Measurements from ENCODE around the gene B3GAT1.
"Not testable (repeated sequence)": the region's sequence is repeated elsewhere in the genome, so short reads cannot be mapped to it uniquely, and the experiment has no call there.

B3GAT1 gene

DNA sequence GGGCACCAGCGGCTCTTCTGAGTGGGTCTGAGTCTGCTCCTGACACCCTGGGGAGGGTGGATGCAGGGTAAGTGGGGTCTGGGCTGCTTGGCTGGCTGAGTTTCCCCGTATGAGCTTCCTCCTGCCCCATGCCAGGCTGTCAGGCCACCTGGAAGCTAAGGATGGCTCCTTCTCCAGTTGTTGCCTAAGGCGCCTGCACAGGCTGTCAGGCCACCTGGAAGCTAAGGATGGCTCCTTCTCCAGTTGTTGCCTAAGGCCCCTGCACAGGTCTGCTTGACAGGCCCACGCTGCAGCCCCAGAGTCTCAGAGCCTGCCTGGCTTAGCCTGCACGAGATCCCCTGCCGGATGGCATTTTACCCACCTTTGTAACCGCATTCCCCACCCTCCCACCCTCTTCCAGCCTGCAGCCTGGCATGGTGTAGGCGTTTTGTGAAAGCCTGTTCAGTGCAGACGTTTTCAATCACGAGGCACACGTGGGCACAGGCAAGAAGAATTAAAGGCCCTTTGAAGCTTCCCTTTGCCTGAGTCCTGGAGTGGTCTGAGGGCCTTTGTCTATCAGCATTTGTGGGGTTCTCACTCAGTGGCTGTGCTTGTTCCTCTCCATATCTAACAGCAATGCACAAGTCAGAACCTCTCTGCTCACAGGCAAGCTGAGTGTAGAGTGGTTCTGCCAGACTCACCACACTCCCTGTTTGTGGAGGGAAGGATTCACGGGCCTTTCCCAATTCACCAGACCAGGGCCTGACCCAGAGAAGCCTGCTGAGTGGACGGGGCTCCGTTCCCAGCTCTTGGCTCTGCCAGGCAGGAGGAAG, 40.2 kb upstream of the B3GAT1 start:
- no peaks in the 10 kb centered on the region for H3K4me1 ChIP-seq (ENCODE audit: control insufficient read depth, low read depth, low read length)
- no peak overlapping the region for H3K4me3 ChIP-seq (ENCODE audit: low read length)
- no peaks in the 10 kb centered on the region for H3K36me3 ChIP-seq (ENCODE audit: control insufficient read depth, low read depth, low read length)
- H3K27me3 ChIP-seq (ENCODE audit: control insufficient read depth, insufficient read depth, low read length), result no peaks in the 10 kb centered on the region
- no peak overlapping the region for H3K9ac ChIP-seq (ENCODE audit: low read length)
- H3K9me3 ChIP-seq (ENCODE audit: control insufficient read depth, low read depth, low read length), result no peaks in the 10 kb centered on the region
- H3K27ac ChIP-seq (ENCODE audit: low read length), result no peak overlapping the region

DNA sequence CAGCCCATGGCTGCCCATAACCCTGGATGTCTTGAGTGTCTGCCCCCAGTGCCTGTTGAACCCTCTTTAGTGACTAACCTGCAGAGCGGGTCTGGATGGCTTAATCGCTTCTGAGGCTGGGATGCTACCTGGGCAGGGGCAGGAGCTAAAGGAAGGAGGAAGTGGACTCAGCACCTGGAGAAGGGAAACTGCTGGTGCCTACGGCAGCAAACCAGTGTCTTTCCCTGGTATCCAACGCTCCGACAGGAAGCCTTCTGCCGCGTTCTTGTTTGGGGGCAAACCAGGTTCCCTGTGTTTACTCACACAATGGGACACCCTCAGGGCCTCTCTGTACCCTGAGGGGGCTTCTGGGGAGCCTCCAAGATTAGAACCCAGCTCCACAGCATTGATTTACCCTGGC, 38.1 kb upstream of the B3GAT1 start:
- H3K27ac ChIP-seq (ENCODE audit: low read length), result no peak overlapping the region
- H3K4me1 ChIP-seq (ENCODE audit: control insufficient read depth, low read depth, low read length), result no peaks in the 10 kb centered on the region
- H3K27me3 ChIP-seq (ENCODE audit: control insufficient read depth, insufficient read depth, low read length), result no peaks in the 10 kb centered on the region
- no peak overlapping the region for H3K4me3 ChIP-seq (ENCODE audit: low read length)
- no peak overlapping the region for H3K9ac ChIP-seq (ENCODE audit: low read length)
- H3K36me3 ChIP-seq (ENCODE audit: control insufficient read depth, low read depth, low read length), result no peaks in the 10 kb centered on the region
- no peaks in the 10 kb centered on the region for H3K9me3 ChIP-seq (ENCODE audit: control insufficient read depth, low read depth, low read length)

DNA sequence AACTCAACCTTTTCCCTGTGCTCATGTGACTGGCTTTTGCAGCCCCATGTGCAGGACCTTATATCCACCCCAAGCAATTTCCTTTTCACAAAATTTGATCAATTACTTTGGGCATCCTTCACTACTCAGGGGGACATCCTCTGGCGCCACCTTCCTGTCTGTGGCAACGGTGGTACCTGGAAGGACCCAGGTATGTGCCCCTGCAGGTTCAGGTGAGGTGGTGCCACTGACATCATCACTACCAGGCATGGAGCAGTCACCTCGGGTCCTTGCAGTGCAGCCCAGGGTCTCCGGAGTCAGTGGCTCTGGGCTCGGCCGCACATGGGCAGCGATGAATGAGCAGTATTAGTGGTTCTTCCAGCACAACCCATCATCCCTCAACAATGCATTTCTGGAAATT, 37.7 kb upstream of the B3GAT1 start:
- H3K27ac ChIP-seq (ENCODE audit: low read length), result no peak overlapping the region
- H3K36me3 ChIP-seq (ENCODE audit: control insufficient read depth, low read depth, low read length), result no peaks in the 10 kb centered on the region
- H3K9ac ChIP-seq (ENCODE audit: low read length), result no peak overlapping the region
- H3K9me3 ChIP-seq (ENCODE audit: control insufficient read depth, low read depth, low read length), result no peaks in the 10 kb centered on the region
- no peaks in the 10 kb centered on the region for H3K27me3 ChIP-seq (ENCODE audit: control insufficient read depth, insufficient read depth, low read length)
- H3K4me3 ChIP-seq (ENCODE audit: low read length), result no peak overlapping the region
- no peaks in the 10 kb centered on the region for H3K4me1 ChIP-seq (ENCODE audit: control insufficient read depth, low read depth, low read length)

DNA sequence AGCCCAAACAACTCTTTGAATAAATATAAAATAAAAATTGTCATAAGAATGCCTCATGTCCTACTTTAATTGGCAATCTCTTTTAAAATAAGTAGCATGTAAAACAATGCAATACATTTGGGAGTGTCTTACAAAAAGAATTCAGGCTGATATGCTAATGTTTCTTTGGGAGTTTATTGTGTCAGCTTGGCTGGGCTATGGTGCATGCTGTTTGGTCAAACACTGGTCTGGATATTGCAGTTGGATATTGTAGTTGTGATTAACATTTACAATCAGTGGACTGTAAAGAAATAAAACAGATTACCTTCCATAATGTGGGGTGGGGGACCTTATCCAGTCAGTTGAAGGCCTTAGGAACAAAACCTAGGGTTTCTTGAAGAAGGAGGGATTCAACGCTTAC, 37.0 kb upstream of the B3GAT1 start:
- Histone ChIP-seq H3K27ac (ENCODE audit: low read length) (no peak overlapping the region), H3K4me3 (ENCODE audit: low read length) (no peak overlapping the region), H3K4me1 (ENCODE audit: control insufficient read depth, low read depth, low read length) (no peaks in the 10 kb centered on the region), H3K9ac (ENCODE audit: low read length) (no peak overlapping the region), H3K27me3 (ENCODE audit: control insufficient read depth, insufficient read depth, low read length) (no peaks in the 10 kb centered on the region), H3K36me3 (ENCODE audit: control insufficient read depth, low read depth, low read length) (no peaks in the 10 kb centered on the region), H3K9me3 (ENCODE audit: control insufficient read depth, low read depth, low read length) (no peaks in the 10 kb centered on the region)

DNA sequence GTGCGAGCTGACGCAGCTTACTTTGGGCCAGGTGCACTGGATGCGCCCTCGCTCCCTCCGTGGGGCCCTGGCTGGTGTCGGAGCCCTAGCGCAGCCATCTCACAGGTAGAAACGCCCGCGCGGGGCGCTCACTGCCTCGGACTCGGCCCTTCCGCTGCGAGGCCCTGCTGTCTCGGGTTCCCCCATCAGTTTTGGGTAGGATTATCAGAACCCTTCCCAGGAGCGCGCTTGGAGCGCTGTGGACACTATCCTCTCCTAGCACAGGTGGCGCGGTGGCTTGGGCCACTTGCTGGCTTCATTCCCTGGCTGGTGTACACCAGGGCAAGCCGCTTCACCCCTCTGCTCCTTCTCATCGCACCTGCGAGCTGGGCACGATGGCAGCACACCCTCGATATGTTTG, 35.7 kb upstream of the B3GAT1 start:
- no peaks in the 10 kb centered on the region for H3K9me3 ChIP-seq (ENCODE audit: control insufficient read depth, low read depth, low read length)
- no peak overlapping the region for H3K9ac ChIP-seq (ENCODE audit: low read length)
- no peaks in the 10 kb centered on the region for H3K36me3 ChIP-seq (ENCODE audit: control insufficient read depth, low read depth, low read length)
- H3K4me3 ChIP-seq (ENCODE audit: low read length), result no peak overlapping the region
- H3K27ac ChIP-seq (ENCODE audit: low read length), result no peak overlapping the region
- H3K27me3 ChIP-seq (ENCODE audit: control insufficient read depth, insufficient read depth, low read length), result no peaks in the 10 kb centered on the region
- H3K4me1 ChIP-seq (ENCODE audit: control insufficient read depth, low read depth, low read length), result no peaks in the 10 kb centered on the region

DNA sequence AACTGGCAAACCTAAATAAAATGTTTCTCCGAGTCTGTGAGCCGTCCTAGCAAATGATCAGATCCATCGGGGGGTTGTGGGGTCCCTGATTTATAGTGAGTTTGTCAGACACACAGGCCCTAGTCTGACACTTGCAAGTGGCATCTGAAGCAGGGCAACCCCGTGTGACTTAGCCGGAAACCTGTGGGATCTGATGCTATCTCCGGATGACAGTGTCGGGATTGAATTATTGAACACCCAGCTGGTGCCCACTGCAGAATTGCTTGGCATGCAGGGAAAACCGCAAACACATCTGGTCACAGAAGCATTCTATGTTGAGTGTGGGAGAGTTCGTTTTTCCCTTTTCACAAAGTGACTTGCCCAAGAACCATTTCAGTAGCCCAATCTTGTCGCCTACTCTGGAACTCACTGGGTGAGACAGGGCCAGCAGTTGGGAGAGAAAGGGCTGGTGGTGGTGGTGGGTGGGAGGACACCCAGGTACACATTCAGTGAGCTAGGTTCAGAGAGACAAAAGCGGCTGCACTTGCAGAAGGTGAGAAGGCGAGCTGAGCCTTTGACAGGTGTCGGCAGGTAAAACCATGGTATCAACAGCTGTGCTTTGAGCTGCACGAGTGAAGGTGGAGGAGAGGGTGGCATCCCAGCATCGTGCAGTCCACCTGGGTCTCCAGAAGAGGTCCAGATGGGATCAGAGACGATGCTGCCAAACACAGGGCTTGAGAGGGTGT, 33.7 kb upstream of the B3GAT1 start:
- H3K36me3 ChIP-seq (ENCODE audit: control insufficient read depth, low read depth, low read length), result no peaks in the 10 kb centered on the region
- no peaks in the 10 kb centered on the region for H3K9me3 ChIP-seq (ENCODE audit: control insufficient read depth, low read depth, low read length)
- no peaks in the 10 kb centered on the region for H3K4me1 ChIP-seq (ENCODE audit: control insufficient read depth, low read depth, low read length)
- H3K27me3 ChIP-seq (ENCODE audit: control insufficient read depth, insufficient read depth, low read length), result no peaks in the 10 kb centered on the region
- no peak overlapping the region for H3K9ac ChIP-seq (ENCODE audit: low read length)
- no peak overlapping the region for H3K27ac ChIP-seq (ENCODE audit: low read length)
- H3K4me3 ChIP-seq (ENCODE audit: low read length), result no peak overlapping the region

DNA sequence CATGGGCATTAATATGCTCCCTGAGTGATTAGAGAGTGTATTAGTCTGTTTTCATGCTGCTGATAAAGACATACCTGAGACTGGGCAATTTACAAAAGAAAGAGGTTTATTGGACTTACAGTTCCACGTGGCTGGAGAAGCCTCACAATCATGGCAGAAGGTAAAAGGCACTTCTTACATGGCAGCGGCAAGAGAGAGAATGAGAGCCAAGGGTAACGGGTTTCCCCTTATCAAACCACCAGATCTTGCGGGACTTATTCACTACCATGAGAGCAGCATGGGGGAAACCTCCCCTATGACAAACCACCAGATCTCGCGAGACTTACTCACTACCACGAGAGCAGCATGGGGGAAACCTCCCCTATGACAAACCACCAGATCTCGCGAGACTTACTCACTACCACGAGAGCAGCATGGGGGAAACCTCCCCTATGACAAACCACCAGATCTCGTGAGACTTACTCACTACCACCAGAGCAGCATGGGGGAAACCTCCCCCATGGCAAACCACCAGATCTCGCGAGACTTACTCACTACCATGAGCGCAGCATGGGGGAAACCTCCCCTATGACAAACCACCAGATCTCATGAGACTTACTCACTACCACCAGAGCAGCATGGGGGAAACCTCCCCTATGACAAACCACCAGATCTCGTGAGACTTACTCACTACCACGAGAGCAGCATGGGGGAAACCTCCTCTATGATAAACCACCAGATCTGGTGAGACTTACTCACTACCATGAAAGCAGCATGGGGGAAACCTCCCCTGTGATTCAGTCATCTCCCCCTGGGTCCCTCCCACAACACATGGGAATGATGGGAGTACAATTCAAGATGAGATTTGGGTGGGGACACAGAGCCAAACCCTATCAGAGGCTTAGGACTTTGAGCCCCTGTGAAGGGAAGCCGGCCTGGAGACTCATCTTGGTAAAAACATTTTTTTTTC, 32.4 kb upstream of the B3GAT1 start:
- H3K36me3 ChIP-seq (ENCODE audit: control insufficient read depth, low read depth, low read length); H3K9ac ChIP-seq (ENCODE audit: low read length); H3K27ac ChIP-seq (ENCODE audit: low read length); H3K4me1 ChIP-seq (ENCODE audit: control insufficient read depth, low read depth, low read length); H3K4me3 ChIP-seq (ENCODE audit: low read length); H3K9me3 ChIP-seq (ENCODE audit: control insufficient read depth, low read depth, low read length); H3K27me3 ChIP-seq (ENCODE audit: control insufficient read depth, insufficient read depth, low read length): not testable (repeated sequence)

DNA sequence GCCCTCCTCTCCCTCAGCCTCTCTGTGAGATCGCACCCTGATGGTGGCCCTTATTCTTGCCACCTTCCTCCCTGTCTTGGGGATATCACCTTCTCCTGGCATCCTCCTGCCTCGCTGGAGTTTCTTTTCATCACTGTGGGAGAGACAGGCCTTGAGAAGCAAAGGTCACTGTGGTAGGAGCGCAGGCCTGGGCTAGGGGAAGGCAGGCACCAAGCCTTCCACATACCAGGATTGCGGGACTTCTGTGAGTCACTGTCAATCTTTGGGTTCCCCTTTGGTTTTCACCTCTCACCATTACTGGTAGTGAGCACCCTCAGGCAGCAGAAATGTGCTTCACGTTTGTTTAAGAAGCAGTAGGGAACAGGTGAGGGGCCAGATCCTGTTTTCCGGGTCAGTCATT, 31.2 kb upstream of the B3GAT1 start:
- no peaks in the 10 kb centered on the region for H3K27me3 ChIP-seq (ENCODE audit: control insufficient read depth, insufficient read depth, low read length)
- no peak overlapping the region for H3K4me3 ChIP-seq (ENCODE audit: low read length)
- no peak overlapping the region for H3K9ac ChIP-seq (ENCODE audit: low read length)
- no peaks in the 10 kb centered on the region for H3K36me3 ChIP-seq (ENCODE audit: control insufficient read depth, low read depth, low read length)
- no peaks in the 10 kb centered on the region for H3K9me3 ChIP-seq (ENCODE audit: control insufficient read depth, low read depth, low read length)
- H3K27ac ChIP-seq (ENCODE audit: low read length), result no peak overlapping the region
- no peaks in the 10 kb centered on the region for H3K4me1 ChIP-seq (ENCODE audit: control insufficient read depth, low read depth, low read length)

DNA sequence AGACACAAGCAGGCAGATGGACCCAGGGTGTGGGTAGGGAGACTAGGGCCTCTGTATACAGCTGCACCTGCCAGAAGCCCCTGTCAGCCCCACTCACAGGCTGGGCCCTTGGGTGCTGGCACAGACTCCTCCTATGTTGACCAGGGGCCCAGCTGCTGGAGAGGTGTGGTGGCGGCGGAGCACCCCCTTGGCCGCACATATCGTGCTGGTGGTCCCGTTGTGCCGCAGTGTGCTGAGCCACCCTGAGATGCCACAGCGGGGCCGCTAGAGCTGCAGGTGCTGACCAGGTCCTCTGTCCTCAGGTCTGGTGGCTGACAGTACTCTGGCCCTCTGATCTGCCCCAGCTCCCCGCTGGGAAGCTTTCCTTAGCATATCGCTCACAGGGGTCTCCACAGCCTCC, 30.2 kb upstream of the B3GAT1 start:
- no peaks in the 10 kb centered on the region for H3K9me3 ChIP-seq (ENCODE audit: control insufficient read depth, low read depth, low read length)
- H3K27ac ChIP-seq (ENCODE audit: low read length), result no peak overlapping the region
- H3K4me1 ChIP-seq (ENCODE audit: control insufficient read depth, low read depth, low read length), result no peaks in the 10 kb centered on the region
- H3K9ac ChIP-seq (ENCODE audit: low read length), result no peak overlapping the region
- no peaks in the 10 kb centered on the region for H3K27me3 ChIP-seq (ENCODE audit: control insufficient read depth, insufficient read depth, low read length)
- H3K36me3 ChIP-seq (ENCODE audit: control insufficient read depth, low read depth, low read length), result no peaks in the 10 kb centered on the region
- no peak overlapping the region for H3K4me3 ChIP-seq (ENCODE audit: low read length)

DNA sequence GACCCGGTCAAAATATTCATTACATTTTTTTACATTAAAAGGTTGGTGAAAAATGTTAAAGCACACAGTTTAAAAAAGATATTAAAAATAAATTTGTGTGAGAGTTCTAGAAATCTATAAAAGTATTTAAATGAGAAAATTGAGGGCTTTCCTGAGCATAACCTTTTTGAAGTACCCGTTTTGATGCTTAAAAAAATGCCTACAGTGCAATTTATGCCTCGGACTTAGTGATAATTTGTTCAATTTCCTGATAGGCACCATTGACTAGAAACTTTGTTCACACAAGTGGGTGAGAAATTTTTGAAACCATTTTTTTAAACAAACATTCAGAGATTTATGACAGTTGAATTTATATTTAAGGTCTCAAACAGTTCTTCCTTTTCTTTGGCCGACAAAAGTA, 29.7 kb upstream of the B3GAT1 start:
- H3K4me3 ChIP-seq (ENCODE audit: low read length), result no peak overlapping the region
- no peaks in the 10 kb centered on the region for H3K27me3 ChIP-seq (ENCODE audit: control insufficient read depth, insufficient read depth, low read length)
- no peak overlapping the region for H3K27ac ChIP-seq (ENCODE audit: low read length)
- no peak overlapping the region for H3K9ac ChIP-seq (ENCODE audit: low read length)
- H3K36me3 ChIP-seq (ENCODE audit: control insufficient read depth, low read depth, low read length), result no peaks in the 10 kb centered on the region
- no peaks in the 10 kb centered on the region for H3K4me1 ChIP-seq (ENCODE audit: control insufficient read depth, low read depth, low read length)
- H3K9me3 ChIP-seq (ENCODE audit: control insufficient read depth, low read depth, low read length), result no peaks in the 10 kb centered on the region

DNA sequence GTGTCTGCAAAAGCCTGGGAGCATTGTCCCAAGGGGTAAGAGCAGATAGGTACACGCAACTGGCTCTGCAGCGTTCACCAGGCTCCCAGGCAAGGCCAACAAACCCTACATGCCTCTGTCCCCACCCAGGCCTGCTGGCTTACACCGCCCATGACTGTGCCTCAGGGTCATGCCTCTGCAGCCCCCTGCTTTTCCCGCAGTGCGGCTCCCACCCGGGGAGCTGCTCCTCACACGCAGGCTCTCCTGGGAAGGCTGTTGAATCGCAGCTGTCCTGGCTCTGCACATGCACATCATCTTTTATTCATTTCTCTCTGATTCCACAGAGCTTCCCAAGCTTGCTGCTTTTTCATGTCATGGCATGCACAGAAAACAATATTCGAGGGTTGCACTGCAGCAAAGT, 29.2 kb upstream of the B3GAT1 start:
- Histone ChIP-seq H3K36me3 (ENCODE audit: control insufficient read depth, low read depth, low read length) (no peaks in the 10 kb centered on the region), H3K27me3 (ENCODE audit: control insufficient read depth, insufficient read depth, low read length) (no peaks in the 10 kb centered on the region), H3K4me1 (ENCODE audit: control insufficient read depth, low read depth, low read length) (no peaks in the 10 kb centered on the region), H3K9ac (ENCODE audit: low read length) (no peak overlapping the region), H3K9me3 (ENCODE audit: control insufficient read depth, low read depth, low read length) (no peaks in the 10 kb centered on the region), H3K4me3 (ENCODE audit: low read length) (no peak overlapping the region), H3K27ac (ENCODE audit: low read length) (no peak overlapping the region)

Measured in iPS-18a (cell line).